RPMI7951 (cell line): ENCODE measurements around the gene KLHDC10. TPM values are rescaled to one million over a fixed set of nuclear protein-coding genes. Genes with fewer than 3 reads are reported as not detected.
A peak's percentile ranks its signal among the peaks of the same experiment; 100 is the strongest.
"Not testable (repeated sequence)": the region's sequence is repeated elsewhere in the genome, so short reads cannot be mapped to it uniquely, and the experiment has no call there.

Source experiments
- DNase-seq: peaks from one replicate; pipeline ENCODE4 v3.0.0-alpha.2; 2012; ENCODE audit warnings: low read depth
- total RNA-seq: library from RNA; depleted of rRNA; stranded (reverse); fragments of >200 nt; shearing (Covaris generic); gene quantifications from 2 replicates; pipeline ENCODE4 v1.2.3, GENCODE V29; 2014

The KLHDC10 gene
- total RNA-seq, 1 experiment from 2014 or later = 21.3 TPM

- no peak for DNase-seq
These were observed 9.6 kb downstream of the KLHDC10 start for GRCh38 chr7:130079846-130080394.

GRCh38 chr7:130083497-130083896 is 13.2 kb downstream of the KLHDC10 start:
- not testable (repeated sequence) for DNase-seq

- DNase-seq = peak; percentile 52
These were observed 13.9 kb downstream of the KLHDC10 start for GRCh38 chr7:130084037-130084875.

- DNase-seq = not testable (repeated sequence)
These were observed 14.9 kb downstream of the KLHDC10 start for GRCh38 chr7:130085235-130085634.

- no peak for DNase-seq
These were observed 16.6 kb downstream of the KLHDC10 start for GRCh38 chr7:130086938-130087337.

GRCh38 chr7:130087364-130087763 is 17.0 kb downstream of the KLHDC10 start:
- DNase-seq = no peak

GRCh38 chr7:130090745-130091532 is 20.6 kb downstream of the KLHDC10 start:
- DNase-seq = no peak

GRCh38 chr7:130091999-130092398 is 21.7 kb downstream of the KLHDC10 start:
- DNase-seq = no peak

GRCh38 chr7:130092598-130092997 is 22.3 kb downstream of the KLHDC10 start:
- DNase-seq = no peak

GRCh38 chr7:130095812-130096211 is 25.5 kb downstream of the KLHDC10 start:
- no peak for DNase-seq

- DNase-seq = peak; percentile 13
These were observed 26.0 kb downstream of the KLHDC10 start for GRCh38 chr7:130096243-130096827.

GRCh38 chr7:130099331-130099730 is 29.0 kb downstream of the KLHDC10 start:
- no peak for DNase-seq

- no peak for DNase-seq
These were observed 32.3 kb downstream of the KLHDC10 start for GRCh38 chr7:130102588-130102987.

GRCh38 chr7:130107949-130108674 is 37.8 kb downstream of the KLHDC10 start:
- DNase-seq = no peak

GRCh38 chr7:130108809-130109208 is 38.5 kb downstream of the KLHDC10 start:
- DNase-seq = no peak

- DNase-seq = no peak
These were observed 41.8 kb downstream of the KLHDC10 start for GRCh38 chr7:130112093-130112492.

- DNase-seq = no peak
These were observed 42.5 kb downstream of the KLHDC10 start for GRCh38 chr7:130112662-130113425.

- DNase-seq = not testable (repeated sequence)
These were observed 43.1 kb downstream of the KLHDC10 start for GRCh38 chr7:130113426-130113805.

- no peak for DNase-seq
These were observed 43.6 kb downstream of the KLHDC10 start for GRCh38 chr7:130113887-130114286.

GRCh38 chr7:130114374-130114773 is 44.0 kb downstream of the KLHDC10 start:
- no peak for DNase-seq

- DNase-seq = no peak
These were observed 44.4 kb downstream of the KLHDC10 start for GRCh38 chr7:130114776-130115175.
